Germinal center (tissue), 1 donor: ENCODE data around the gene RAPGEF5.
A peak's percentile ranks its signal among the peaks of the same experiment; 100 is the strongest.

Experiments used
- DNase-seq: peaks from one replicate; pipeline ENCODE4 v3.0.0; 2012; ENCODE audit warnings: mixed read lengths, low spot score

Gene RAPGEF5

DNA sequence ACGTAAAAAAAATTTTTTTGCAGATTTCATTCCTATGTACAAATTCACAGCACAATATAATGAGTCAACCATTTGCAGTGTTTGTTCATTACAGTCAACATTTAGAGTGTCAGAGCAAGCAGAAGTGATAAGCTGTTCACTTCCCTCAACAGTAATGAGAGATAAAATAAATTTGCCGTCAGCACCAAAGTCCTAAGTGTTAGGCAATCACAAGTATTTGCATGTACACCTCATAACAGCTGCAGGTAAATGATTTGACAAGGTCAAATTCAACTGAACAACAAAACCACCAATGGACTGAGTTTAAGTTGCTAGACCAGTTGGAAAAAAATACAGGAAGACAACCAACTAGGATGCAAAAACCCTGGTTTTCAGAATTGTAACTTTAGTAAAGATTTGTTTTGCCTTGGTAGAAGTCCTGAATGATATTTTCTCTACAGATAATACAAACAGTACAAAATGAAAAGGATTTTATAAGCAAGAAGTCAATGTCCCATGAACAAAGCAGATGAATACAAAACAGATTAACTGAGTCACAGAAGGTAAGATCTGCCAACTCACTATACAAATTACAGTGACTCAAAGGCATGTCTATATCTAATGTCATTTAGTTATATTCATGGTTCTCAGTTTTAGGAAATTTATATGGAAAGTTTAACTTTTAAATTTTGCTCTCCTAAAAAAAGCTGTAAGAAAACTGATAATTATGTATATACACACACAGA is 10.4 kb downstream of the RAPGEF5 start:
- DNase-seq, result peak; percentile 26

DNA sequence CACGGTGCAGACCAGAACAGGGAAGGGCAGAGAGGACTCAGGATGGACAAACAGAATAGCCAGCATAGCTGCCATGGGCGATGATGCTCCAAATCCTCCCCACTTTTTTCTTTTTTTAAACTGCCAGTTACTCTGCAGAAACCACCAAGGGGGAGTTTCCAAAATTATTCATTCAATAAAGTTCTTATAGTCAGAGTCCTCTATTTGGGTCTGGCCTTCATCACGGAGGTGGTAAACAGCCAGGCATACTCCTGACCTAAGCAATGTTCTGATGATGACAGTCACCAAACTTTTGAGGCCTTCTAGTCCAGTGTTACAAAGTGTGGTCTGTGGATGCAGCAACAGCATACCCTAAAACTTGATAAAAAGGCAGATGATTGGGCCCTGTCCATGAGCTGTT is 12.3 kb downstream of the RAPGEF5 start:
- DNase-seq, result no peak

DNA sequence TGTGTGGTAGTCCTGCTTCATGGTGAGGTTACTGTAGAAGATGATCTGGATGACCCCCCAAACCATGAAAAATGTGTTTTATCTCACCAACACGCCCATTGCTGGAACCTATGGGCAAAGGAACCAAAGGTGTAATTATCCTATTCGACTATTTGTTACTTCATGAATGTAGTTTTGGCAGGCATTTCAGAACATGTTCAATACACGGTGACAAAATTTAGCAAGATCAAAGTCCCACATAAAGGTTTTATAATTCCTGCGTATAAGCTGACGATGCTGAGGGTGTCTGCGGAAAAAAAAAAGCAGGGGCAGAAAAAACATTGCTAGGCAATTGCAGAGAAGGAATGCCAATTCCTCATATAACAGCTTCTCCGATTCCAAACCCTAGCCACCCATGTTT is 13.3 kb downstream of the RAPGEF5 start:
- DNase-seq, result no peak

DNA sequence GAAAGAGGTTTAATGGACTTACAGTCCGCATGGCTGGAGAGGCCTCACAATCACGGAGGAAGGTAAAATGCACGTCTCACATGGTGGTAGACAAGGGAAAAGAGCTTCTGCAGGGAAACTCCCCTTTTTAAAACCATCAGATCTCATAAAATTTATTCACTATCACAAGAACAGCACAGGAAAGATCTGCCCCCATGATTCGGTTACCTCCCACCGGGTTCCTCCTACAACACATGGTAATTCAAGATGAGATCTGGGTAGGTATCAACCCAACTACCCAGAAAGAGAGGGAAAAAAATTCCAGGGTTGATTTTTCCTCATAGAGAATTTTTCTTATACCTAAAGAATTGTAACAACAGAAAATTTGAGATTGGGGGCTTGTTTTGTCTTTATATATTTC is 13.9 kb downstream of the RAPGEF5 start:
- no peak for DNase-seq

DNA sequence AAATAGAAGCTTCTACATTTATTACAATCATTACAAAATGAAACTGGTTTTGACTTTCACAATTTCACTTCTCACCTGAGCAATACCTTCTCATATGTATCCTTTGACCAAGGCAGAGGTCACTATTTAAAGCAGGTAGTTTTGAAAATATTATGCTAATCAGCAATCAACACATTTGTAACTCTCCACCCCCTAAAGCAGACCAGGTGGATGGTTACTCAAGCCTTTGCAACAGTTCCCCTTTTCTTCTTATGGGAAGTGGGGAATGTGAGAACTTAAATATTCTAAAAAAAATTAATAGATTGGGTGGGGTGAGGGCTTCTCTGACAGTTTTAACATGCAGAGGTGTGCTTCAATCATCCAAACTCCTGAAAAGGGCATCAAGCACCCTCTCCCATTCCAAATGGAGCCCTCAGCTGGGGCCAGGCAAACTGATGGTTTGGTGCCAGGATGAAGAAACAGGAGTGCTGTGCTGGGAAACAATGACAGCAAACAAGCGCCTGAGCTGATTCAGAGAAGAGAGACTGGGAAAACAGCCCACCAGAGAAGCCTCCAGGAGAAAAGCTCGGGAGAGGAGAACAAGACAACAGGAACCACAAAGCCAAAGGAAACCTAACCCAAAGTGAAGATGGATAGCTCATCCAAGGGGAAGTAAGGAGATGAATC is 17.1 kb downstream of the RAPGEF5 start:
- no peak for DNase-seq

DNA sequence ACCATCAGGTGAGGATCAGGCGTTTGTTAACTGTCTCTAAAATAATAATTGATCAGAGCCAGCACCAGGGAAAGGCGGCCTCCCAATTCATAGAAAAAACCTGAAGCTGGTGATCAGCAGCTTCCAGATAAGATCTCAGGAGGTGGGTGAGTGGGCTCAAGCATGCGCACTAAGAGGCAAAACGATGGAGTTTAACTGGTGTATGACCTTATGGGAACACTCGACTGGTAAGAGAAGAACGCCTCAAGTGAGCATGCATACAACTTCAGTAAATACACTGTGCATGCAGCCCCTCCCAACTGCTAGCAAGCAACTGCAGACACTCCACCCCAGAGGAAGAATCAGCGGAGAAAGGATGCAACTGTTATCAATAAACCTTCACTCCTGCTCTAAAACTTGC is 18.1 kb downstream of the RAPGEF5 start:
- no peak for DNase-seq

DNA sequence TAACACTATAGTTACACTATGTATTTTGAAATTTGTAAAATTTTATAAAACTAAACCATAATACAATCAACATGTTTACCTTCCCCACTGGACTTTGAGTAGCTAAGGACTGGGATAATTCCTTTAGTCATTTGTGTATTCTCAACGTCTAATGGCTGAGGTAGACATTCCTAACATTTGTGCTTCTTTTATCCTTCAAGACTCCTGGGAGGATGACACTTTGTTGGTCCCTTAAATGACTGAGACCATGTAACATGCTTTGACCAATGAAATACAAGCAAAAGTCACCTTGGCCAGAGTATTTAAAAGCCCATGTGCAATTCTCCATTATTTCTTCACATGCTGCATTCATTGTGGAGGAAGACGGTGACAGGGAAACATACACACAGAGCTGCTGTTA is 18.5 kb downstream of the RAPGEF5 start:
- DNase-seq, result no peak

DNA sequence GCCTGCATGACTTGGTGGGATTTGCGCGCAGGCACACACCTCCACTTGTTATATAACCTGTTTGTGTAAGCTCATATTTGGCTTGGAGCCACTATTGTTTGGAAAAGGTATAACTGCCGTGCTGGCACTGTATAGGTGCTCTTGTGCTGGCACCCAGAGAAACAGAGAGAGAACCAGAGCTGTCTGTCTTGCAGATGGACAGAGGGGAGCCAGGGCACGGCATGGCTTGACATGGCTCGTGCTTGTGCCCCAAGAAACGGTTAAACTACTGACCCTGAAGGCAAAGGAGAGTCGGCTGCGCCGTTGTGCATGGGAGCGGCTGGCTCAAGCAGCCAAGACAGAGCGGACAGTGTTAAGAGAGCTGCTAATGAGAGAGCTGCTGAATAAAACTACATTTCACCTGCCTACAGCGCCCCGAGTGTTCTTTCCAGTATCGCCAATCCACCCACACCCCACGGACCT is 23.2 kb downstream of the RAPGEF5 start:
- DNase-seq, result no peak

DNA sequence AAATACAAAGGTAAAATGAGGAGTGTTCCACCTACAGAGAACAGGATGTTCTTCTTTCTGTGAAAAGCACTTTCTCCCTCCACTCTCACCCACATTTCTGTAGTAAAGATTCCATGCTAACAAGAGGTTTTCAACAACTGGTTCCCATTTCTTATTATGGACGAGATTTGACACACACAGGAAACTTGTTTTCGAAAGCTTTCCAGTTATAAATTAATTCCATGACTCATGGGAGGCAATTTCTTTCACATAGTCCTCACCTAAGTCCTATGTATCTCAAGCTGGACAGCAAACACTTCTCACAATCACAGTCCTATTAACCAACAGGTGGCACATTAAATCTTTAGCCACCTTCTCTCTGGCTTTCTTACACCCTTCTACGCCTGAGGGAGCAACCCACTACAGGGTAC is 24.5 kb downstream of the RAPGEF5 start:
- DNase-seq, result no peak

DNA sequence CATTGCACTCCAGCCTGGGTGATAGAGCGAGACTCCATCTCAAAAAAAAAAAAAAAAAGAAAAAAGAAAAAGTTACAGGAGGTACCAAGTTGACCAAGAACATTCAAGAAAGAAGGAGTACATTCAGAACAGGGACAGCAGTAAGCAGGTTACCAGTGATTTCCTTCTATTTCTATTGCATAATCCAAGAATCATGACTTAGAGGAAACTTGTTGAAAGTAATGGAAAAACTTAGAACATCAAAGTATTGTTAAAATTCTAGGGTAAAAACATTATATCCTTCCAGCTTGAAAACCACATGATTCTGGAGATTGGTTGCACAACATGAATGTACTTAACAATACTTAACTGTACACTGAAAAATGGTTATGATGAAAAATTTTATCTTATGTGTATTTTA is 25.2 kb downstream of the RAPGEF5 start:
- DNase-seq, result no peak

DNA sequence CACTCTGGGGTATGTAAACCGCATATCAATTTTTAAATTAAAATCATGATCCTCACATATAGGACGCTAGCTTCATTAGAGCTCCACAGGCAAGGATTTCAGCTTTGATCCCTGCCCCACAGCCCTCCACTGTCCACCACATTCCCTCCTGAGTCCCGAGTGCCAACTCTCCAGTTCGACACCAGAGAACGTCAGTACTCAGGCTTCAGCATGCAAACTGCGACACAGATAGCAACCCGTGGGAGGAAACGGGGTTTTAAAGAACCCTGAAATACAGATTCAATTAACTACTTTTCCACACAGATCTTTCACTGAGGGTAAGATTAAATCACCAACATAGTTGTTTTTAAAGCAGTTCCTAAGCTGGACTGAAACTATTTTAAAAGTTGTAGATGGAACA is 26.1 kb downstream of the RAPGEF5 start:
- no peak for DNase-seq

DNA sequence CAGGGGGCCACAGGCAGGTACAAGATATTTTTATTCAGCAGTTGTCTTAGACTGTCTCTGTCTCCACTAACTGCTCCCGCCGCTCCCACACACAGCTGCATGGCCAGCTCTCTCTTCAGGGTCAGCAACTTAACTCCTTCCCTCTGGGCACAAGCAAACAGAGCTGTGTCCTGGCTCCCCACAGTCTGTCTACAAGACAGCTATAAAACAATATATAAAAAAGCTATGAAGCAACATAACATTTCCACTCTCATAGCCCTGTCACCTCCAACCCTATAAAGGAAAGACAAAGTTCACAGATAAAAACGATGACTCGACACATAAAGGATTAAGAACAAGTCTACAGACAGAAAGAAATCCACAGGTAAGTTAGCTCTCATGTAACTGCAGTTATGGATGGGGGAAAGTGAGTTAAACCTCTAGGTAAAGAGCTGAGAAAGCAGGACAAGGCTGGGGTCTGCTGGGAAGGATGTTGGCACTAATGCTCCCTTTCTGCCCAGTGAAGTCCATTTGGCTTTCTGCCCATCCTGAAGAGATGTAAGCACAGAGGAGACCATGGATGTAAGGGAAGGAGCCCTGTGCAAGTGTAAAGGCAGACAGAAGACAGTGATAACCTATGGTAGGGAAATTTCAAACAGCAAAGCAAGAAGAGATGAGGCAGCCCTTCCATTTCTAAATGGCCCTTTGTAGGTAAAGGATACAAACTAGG is 27.0 kb downstream of the RAPGEF5 start:
- DNase-seq, result no peak

DNA sequence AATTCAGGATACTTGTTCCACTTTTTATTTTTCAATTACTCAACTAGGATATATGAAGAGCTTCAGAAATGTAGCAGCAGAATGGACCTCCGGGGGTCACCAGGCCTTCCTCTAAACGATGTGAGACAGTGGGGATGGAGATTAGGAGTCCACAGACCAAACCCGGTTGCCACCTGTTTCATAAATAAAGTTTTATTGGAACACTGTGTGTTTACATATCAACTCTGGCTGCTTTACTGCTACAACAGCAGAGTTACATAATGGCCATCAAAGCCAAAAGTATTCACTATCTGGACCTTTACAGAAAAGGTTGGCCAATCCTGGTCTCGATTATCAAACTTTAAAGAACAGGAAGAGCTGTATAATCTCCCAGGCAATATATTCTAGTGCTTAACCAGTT is 30.8 kb downstream of the RAPGEF5 start:
- no peak for DNase-seq

DNA sequence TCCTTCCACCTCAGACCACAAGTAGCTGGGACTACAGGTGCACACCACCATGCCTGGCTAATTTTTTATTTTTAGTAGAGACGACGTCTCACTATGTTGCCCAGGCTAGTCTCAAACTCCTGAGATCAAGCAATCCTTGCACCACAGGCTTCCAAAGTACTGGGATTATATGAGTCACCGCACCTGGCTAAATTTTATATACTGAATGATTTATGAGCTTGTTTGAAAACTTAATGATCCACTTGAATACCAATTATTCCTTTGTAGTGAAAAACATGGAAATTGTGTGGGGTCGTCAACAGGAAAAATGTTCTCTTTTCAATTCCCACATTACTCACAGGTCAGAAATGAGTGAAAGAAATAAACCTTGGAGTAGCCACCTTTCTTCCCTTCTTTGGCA is 31.3 kb downstream of the RAPGEF5 start:
- DNase-seq, result no peak

DNA sequence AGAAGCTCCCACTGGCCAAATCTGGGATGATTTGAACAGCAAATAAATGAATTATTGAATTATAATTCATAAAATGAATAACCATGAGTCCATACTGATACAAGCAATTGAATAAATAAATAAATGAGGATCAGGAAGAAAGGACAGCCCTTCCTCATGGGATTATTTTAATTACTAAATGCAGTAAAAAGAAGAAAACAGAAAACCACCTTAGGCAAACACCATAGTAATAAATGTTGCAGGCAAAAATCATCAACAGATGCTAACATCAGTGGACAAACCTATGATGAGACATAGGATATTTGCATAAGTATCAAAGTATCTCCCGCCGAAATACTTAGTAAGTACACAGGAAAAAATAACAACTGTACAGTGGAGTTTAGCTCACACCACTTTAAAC is 33.2 kb downstream of the RAPGEF5 start:
- DNase-seq, result no peak

DNA sequence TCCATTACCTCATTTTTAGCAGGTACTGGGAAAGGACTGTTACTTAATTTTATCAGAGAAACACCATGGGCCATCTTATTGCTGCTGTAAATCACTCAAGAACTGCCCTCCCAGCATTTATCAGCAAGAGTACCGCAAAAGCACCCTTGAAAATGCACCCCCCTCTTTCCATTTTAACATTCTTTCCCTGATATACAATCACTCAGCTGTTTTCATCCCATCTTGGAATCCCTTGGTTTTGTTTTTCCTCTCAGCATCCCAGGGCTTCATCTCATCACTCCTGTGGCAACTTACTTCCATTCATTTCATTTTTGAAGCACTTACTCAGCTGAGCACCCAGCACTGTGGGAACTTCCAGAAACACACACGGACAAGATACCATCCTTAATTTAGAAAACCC is 36.5 kb downstream of the RAPGEF5 start:
- no peak for DNase-seq

DNA sequence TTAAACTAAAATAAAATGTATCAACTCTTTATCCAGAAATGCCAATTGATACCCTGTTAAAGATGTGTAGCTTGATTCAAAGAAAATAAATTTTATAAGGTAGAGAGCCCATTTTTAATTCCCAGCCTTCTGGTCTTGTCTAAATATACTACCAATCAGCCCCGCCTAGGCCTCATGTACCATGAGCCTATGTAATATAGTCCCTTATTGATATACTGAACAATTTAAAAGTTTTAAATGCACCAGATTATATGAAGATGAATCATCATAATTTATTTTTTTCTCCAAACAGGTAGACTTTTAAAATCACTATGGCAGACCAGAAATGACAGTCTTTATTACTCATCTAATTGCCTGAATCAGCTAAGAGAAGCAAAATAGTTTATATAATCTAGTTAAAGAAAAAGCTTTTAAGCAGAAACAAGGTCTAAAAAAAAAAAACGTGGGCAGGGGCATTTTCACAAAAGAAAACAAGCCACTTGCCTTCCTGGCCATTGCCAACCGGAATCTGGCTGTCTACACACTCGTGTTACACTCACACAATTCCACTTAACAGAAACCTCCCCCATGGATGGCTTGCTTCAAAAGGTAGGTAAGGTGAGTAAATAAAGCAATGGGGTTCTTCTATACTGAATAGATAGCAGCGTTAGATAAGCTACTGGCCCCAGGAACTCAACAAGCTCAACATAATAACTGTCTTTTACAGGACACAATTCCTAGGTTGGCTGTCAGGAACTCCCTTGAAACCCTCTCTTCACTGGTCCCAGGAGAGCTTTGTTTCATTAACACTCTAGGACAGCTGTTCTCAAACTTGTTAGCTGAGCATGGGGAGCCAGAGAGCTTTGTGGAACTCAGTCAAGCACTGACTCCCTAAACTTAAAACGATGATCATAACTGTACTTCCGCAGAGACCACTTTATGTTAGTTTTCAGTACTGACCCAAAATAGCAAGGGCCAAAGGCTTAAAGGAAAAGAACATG is 37.2 kb downstream of the RAPGEF5 start:
- DNase-seq, result no peak

DNA sequence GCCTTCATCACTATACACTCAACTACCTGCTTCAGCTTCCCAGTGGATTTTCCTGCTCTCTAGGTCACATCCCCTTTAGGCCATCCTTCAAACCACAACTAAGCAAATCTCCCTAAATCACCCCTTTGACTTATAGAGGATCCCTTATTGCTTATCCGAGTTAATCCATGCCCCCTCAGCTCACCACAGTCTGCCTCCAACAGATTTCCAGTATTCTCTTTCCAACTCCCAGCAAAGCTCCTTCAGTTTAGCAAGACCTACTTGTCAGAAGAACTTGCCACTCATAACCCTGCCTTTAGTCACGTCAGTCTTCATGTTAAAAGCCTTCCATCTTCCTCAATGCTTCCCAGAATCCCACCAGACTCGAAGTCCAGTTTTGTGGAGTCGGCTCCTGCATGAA is 38.6 kb downstream of the RAPGEF5 start:
- no peak for DNase-seq

DNA sequence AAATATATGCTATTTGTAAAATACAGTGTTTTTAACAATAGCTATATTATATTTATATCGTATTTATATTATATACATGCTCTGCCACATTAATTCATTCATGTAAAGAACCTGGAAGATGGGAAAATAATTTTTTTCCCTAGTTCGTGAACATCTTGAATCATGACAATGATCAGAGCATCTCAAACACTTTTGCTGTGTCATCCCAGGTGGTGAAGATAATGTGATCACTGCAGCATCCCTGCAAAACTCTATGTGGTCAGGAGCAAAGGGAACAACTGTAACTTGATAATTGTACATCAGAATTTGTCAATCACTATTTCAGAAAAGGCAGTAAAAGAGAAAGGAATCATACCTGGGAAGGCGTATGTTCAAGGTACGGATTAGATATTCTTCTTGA is 39.3 kb downstream of the RAPGEF5 start:
- DNase-seq, result no peak

DNA sequence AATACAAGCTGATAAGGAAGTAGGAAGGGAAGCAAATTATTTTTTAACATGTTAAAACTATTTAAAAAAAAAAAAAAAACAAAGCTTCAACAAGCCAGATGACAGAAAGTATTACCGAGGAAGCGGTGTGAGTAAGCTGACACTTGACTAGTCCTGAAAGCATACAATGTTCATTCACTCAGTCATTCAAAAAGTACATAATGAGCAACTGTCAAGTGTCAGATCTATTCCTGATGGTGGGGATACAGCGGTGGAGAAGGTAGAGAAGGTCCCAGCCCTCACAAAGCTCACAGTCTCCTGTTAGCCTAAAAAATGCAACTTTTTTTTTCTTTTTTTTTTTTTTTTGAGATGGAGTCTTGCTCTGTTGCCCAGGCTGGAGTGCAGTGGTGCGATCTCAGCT is 40.0 kb downstream of the RAPGEF5 start:
- DNase-seq, result no peak

DNA sequence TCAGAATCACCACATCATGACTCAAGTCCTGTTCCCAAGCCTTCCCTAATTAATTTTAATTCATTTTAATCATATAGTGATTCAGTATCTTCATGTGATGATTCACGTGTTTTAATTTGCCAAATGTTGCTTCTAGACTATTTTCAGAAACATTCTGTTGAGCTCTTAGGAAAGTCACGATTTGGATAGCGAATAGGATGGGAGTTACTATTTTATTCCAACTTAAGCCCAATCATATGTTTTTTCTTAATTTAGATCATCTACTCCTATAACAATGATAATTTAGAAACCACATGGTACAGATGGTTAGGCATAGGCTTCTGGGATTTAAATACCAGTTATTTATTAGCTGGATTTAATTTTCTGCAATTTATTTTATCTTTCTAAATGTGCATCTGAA is 49.1 kb downstream of the RAPGEF5 start:
- DNase-seq, result no peak

DNA sequence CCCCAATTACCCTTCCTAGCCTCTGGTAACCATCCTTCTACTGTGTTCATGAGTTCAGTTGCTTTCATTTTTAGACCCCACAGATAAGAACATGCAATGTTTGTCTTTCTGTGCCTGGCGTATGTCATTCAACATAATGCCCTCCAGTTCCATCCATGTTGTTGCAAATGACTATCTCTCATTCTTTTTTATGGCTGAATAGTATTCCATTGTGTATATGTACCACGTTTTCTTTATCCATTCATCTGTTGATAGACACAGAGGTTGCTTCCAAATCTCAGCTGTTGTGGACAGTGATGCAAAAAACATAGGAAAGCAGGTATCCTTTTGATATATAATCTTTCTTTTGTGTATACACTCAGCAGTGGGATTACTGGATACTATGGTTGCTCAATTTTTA is 51.2 kb downstream of the RAPGEF5 start:
- no peak for DNase-seq
